Karpas-422 (cell line): ENCODE measurements around the gene NDUFB3. TPM values are rescaled to one million over a fixed set of nuclear protein-coding genes. Genes with fewer than 3 reads are reported as not detected.
"Not testable (repeated sequence)": the region's sequence is repeated elsewhere in the genome, so short reads cannot be mapped to it uniquely, and the experiment has no call there.

Experiments
- DNase-seq: peaks from one replicate; pipeline ENCODE4 v3.0.0-alpha.2; 2015
- H2AFZ ChIP-seq: fragments of 200-600 bp; sonication (generic); 2 replicates; pipeline ENCODE4 v1.6.1; 2014; ENCODE audit warnings: antibody characterized with exemption, low read length, mixed read lengths
- H3K27ac ChIP-seq: fragments of 200-600 bp; sonication (generic); 2 replicates; pipeline ENCODE4 v1.5.1; 2014; ENCODE audit warnings: mild to moderate bottlenecking, low read length, moderate library complexity
- H3K27me3 ChIP-seq: fragments of 200-600 bp; sonication (generic); 2 replicates; pipeline ENCODE4 v1.6.1; 2014; ENCODE audit warnings: low read length, mixed read lengths
- H3K36me3 ChIP-seq: fragments of 200-600 bp; sonication (generic); 2 replicates; pipeline ENCODE4 v1.6.1; 2014; ENCODE audit warnings: low read length, mixed read lengths; ENCODE audit not compliant: insufficient read depth
- H3K4me1 ChIP-seq: fragments of 200-600 bp; sonication (generic); 2 replicates; pipeline ENCODE4 v1.6.1; 2014; ENCODE audit warnings: mild to moderate bottlenecking, low read length, mixed read lengths
- H3K4me2 ChIP-seq: fragments of 200-600 bp; sonication (generic); 2 replicates; pipeline ENCODE4 v1.6.1; 2014; ENCODE audit warnings: low read length, low read depth, mild to moderate bottlenecking; ENCODE audit not compliant: poor library complexity, severe bottlenecking
- H3K4me3 ChIP-seq: fragments of 200-600 bp; sonication (generic); 2 replicates; pipeline ENCODE4 v1.5.1; 2014; ENCODE audit warnings: mild to moderate bottlenecking, antibody characterized with exemption, low read length, mixed read lengths
- H3K79me2 ChIP-seq: fragments of 200-600 bp; sonication (generic); 2 replicates; pipeline ENCODE4 v1.6.1; 2014; ENCODE audit warnings: mild to moderate bottlenecking, low read length, mixed read lengths
- H3K9ac ChIP-seq: fragments of 200-600 bp; sonication (generic); 2 replicates; pipeline ENCODE4 v1.6.0; 2014; ENCODE audit warnings: low read length
- H3K9me2 ChIP-seq: fragments of 200-600 bp; sonication (generic), shearing (Covaris generic); replicated peaks from 2 replicates; pipeline ENCODE4 v1.6.0; 2014; ENCODE audit warnings: mild to moderate bottlenecking, low read length, moderate library complexity; ENCODE audit not compliant: insufficient read depth
- H3K9me3 ChIP-seq: fragments of 300-700, 200-600 bp; sonication (generic); 2 replicates; pipeline ENCODE4 v1.6.1; 2014; ENCODE audit warnings: low read length, mixed read lengths
- H4K20me1 ChIP-seq: fragments of 200-600 bp; sonication (generic); 2 replicates; pipeline ENCODE4 v1.6.1; 2014; ENCODE audit warnings: mild to moderate bottlenecking, antibody characterized with exemption, low read length, low read depth; ENCODE audit not compliant: insufficient read depth
- total RNA-seq: library from RNA; depleted of rRNA; stranded (reverse); fragments of >200 nt; shearing (Covaris generic); gene quantifications from 2 replicates; pipeline ENCODE4 v1.2.3, GENCODE V29; 2014; ENCODE audit warnings: low replicate concordance

Gene NDUFB3
- total RNA-seq, 1 experiment from 2014 or later, result 102 TPM

GRCh38 chr2:201116115-201116958, 44.5 kb downstream of the NDUFB3 start, which contains the start of gene CFLAR:
CFLAR (plus strand) TSS chr2:201116164; CDS start chr2:201129866, 13,702 bp downstream.
- peak; percentile 90 for DNase-seq
- peak within 1 kb of the TSS; percentile 79 for H3K9ac ChIP-seq
- peak within 1 kb of the TSS; percentile 69; the same call in 1 of the 2 replicates for H2AFZ ChIP-seq
- no peaks in the 10 kb centered on the region for H4K20me1 ChIP-seq
- peak within 1 kb of the TSS; percentile 98 for H3K27ac ChIP-seq
- peaks cover 53% of the 10 kb centered on the region for H3K4me1 ChIP-seq
- H3K9me2 ChIP-seq, result no peaks in the 10 kb centered on the region
- H3K27me3 ChIP-seq, result no peaks in the 10 kb centered on the region
- H3K4me2 ChIP-seq, result peak within 1 kb of the TSS; percentile 77
- peak within 1 kb of the TSS; percentile 78 for H3K4me3 ChIP-seq
- H3K9me3 ChIP-seq, result no peaks in the 10 kb centered on the region
- H3K36me3 ChIP-seq, result no peaks in the 10 kb centered on the region
- H3K79me2 ChIP-seq, result no peaks in the 10 kb centered on the region; the same call in 1 of the 2 replicates

DNA sequence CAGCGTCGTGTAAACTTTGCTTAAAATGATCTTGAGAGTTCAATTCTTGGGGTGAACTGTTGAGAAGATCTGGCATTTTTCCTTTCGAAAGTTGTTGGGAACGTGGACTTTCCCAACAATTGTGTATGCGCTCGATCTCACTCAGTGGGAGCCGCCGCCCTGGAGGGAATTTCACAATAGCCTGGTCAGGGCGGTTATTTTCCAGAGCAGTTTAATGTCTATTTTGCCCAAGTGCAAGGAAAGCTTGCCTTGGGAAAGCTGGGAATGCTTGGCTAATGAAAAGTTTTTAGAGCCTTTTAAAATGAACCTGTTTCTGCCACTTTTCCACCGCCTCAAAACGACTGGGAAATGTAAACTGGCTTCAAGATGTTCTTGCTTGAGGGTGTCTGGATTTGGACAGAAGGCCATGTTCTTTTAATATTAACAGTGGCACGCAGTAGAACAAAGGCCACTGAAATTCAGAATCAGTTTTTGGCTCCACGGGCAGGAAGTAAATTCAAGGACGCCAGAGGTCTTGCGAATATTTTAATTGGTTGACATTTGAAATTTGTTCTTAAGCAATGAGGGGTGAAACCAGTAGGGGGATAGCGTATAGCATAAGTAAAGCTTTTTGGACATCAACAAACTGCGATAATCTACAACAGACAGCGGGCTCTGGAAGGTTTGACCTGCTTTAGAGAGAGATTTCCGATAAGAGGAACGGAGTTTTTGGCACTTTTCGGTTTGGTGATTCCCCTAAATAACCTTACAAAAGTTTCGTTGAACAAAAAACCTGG, 45.3 kb downstream of the NDUFB3 start:
- H3K4me2 ChIP-seq, result peak overlapping the region; percentile 77
- H3K36me3 ChIP-seq, result no peaks in the 10 kb centered on the region
- peak overlapping the region; percentile 79 for H3K9ac ChIP-seq
- DNase-seq, result peak; percentile 92
- H4K20me1 ChIP-seq, result no peaks in the 10 kb centered on the region
- no peaks in the 10 kb centered on the region for H3K9me2 ChIP-seq
- no peaks in the 10 kb centered on the region for H3K27me3 ChIP-seq
- peak overlapping the region; percentile 78 for H3K4me3 ChIP-seq
- peak overlapping the region; percentile 69; the same call in 1 of the 2 replicates for H2AFZ ChIP-seq
- peaks cover 62% of the 10 kb centered on the region for H3K4me1 ChIP-seq
- peak overlapping the region; percentile 98 for H3K27ac ChIP-seq
- H3K9me3 ChIP-seq, result no peaks in the 10 kb centered on the region
- H3K79me2 ChIP-seq, result peaks cover 3% of the 10 kb centered on the region; the same call in 1 of the 2 replicates

- H3K27me3 ChIP-seq, H3K9me2 ChIP-seq, H3K9me3 ChIP-seq, H4K20me1 ChIP-seq, H2AFZ ChIP-seq, DNase-seq, H3K79me2 ChIP-seq, H3K36me3 ChIP-seq: not testable (repeated sequence)
- peaks cover 67% of the 10 kb centered on the region for H3K4me1 ChIP-seq
- peak overlapping the region; percentile 77 for H3K4me2 ChIP-seq
- H3K9ac ChIP-seq, result peak overlapping the region; percentile 79
- H3K4me3 ChIP-seq, result peak overlapping the region; percentile 78
- peak overlapping the region; percentile 98 for H3K27ac ChIP-seq
Observed at GRCh38 chr2:201117735-201118094, 45.9 kb downstream of the NDUFB3 start.

GRCh38 chr2:201118121-201118960, 46.5 kb downstream of the NDUFB3 start:
- peaks cover 14% of the 10 kb centered on the region; the same call in 1 of the 2 replicates for H3K79me2 ChIP-seq
- H3K4me2 ChIP-seq, result peak overlapping the region; percentile 77
- peaks cover 73% of the 10 kb centered on the region for H3K4me1 ChIP-seq
- no peaks in the 10 kb centered on the region for H3K9me2 ChIP-seq
- peak overlapping the region; percentile 79 for H3K9ac ChIP-seq
- DNase-seq, result peak; percentile 95
- H3K27ac ChIP-seq, result peak overlapping the region; percentile 98
- no peaks in the 10 kb centered on the region for H4K20me1 ChIP-seq
- peak overlapping the region; percentile 24; the same call in 1 of the 2 replicates for H2AFZ ChIP-seq
- H3K36me3 ChIP-seq, result no peaks in the 10 kb centered on the region
- no peaks in the 10 kb centered on the region for H3K9me3 ChIP-seq
- peak overlapping the region; percentile 78 for H3K4me3 ChIP-seq
- no peaks in the 10 kb centered on the region for H3K27me3 ChIP-seq

DNA sequence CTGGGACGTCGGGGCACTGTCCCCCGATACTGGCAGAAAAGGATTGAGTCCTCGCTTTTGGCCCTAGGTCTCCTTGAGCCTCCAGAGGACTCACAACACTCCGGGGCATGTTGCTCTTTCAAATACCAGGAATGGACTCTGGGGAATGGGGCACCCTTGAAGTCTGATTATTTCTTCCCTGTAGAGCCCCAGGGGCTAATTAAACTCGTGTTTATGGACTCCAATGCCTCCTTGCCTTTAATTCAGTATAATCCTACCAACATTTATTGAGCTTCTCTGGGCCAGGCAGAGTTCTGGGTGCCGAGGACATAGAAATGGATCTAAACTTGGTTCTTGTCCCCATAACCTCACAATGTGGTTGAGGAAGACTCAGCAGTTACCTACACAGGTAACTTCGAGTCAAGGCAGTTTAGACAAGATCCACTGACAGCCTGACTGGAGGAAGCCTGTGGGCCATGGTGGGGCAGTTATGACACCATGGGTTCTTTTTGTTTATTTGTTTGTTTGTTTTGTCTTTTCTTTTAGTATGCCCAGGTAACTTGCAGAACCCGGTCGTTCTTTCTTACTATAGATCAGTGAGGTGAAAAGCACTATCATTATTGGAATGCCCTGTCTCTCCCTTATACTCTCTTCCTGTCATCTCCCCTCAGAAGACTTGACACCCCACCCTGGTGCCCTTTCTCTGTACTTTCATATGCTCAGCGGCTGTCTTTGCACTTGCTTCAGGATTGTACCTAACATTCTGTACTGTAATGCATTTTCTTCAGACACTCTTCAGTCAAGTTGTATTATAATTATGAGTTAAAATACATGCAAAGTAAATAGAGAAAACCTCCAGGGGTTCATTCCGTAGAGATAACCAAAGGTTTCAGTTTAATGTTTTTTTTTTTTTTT, 47.4 kb downstream of the NDUFB3 start:
- Histone ChIP-seq H3K27me3 (no peaks in the 10 kb centered on the region), H3K79me2 (peaks cover 14% of the 10 kb centered on the region; the same call in 1 of the 2 replicates), H3K9ac (peak overlapping the region; percentile 79), H3K9me2 (no peaks in the 10 kb centered on the region), H3K4me1 (peaks cover 82% of the 10 kb centered on the region), H3K36me3 (no peaks in the 10 kb centered on the region), H3K9me3 (no peaks in the 10 kb centered on the region), H3K4me2 (peak overlapping the region; percentile 77), H2AFZ (no peak overlapping the region; the same call in 1 of the 2 replicates), H3K4me3 (peak overlapping the region; percentile 78), H3K27ac (peak overlapping the region; percentile 98), H4K20me1 (no peaks in the 10 kb centered on the region)
- DNase-seq, result peak; percentile 71

GRCh38 chr2:201122276-201122675, 50.5 kb downstream of the NDUFB3 start:
- peaks cover 100% of the 10 kb centered on the region for H3K4me1 ChIP-seq

More at GRCh38 chr2:201122276-201122675, 50.5 kb downstream of the NDUFB3 start:
- H3K4me2 ChIP-seq, result peak overlapping the region; percentile 77
- no peak overlapping the region for H2AFZ ChIP-seq
- peak; percentile 56 for DNase-seq
- H3K9me3 ChIP-seq, result no peaks in the 10 kb centered on the region
- H3K79me2 ChIP-seq, result peaks cover 38% of the 10 kb centered on the region
- no peaks in the 10 kb centered on the region for H3K36me3 ChIP-seq
- H4K20me1 ChIP-seq, result no peaks in the 10 kb centered on the region
- H3K27me3 ChIP-seq, result no peaks in the 10 kb centered on the region
- H3K27ac ChIP-seq, result peak overlapping the region; percentile 98
- no peaks in the 10 kb centered on the region for H3K9me2 ChIP-seq
- H3K9ac ChIP-seq, result peak overlapping the region; percentile 74
- H3K4me3 ChIP-seq, result peak overlapping the region; percentile 54; the same call in 1 of the 2 replicates
